ENCODE measurements around the gene LASP1NB.

LASP1NB gene

DNA sequence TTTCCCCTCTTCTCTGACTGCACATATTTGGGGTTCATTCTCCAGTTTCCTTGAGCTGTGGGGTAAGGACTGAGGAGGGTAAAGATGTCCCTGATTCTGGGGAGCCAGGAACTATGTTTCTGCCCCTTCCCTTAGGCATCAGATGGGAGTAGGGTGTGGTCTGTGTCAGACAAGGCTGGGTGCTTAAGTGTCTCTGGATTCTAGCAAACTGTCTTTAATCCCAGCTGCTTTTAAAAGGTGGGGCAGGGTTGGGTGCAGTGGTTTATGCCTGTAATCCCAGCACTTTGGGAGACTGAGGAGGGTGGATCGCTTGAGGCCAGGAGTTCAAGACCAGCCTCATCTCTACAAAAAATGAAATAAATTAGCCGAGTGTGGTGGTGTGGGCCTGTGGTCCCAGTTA lies 42.5 kb upstream of the LASP1NB start:
- Histone ChIP-seq H3K4me3 (no peak overlapping the region), H3K27me3 (no peaks in the 10 kb centered on the region), H3K4me1 (peaks cover 88 to 94% (median 90%) of the 10 kb centered on the region in 4 donors), H3K9me3 (no peaks in the 10 kb centered on the region), H3K36me3 (peaks cover 5 to 70% (median 23%) of the 10 kb centered on the region in 4 donors), H3K27ac (peak overlapping the region; percentile 3 to 79 (median 68))
- TF ChIP-seq CTCF (IDR thresholded peaks at IDR 0.05) (no peak), POLR2AphosphoS5 (IDR thresholded peaks at IDR 0.05) (no peak), EP300 (IDR thresholded peaks at IDR 0.05) (no peak), POLR2A (IDR thresholded peaks at IDR 0.05) (no peak)
- DNase-seq = no peak
- no peak for ATAC-seq (ENCODE audit: low FRiP score in 2 of 2)
- 87 to 93% methylated on average over 2 of the region's 2 CpGs for WGBS, 2 donors

DNA sequence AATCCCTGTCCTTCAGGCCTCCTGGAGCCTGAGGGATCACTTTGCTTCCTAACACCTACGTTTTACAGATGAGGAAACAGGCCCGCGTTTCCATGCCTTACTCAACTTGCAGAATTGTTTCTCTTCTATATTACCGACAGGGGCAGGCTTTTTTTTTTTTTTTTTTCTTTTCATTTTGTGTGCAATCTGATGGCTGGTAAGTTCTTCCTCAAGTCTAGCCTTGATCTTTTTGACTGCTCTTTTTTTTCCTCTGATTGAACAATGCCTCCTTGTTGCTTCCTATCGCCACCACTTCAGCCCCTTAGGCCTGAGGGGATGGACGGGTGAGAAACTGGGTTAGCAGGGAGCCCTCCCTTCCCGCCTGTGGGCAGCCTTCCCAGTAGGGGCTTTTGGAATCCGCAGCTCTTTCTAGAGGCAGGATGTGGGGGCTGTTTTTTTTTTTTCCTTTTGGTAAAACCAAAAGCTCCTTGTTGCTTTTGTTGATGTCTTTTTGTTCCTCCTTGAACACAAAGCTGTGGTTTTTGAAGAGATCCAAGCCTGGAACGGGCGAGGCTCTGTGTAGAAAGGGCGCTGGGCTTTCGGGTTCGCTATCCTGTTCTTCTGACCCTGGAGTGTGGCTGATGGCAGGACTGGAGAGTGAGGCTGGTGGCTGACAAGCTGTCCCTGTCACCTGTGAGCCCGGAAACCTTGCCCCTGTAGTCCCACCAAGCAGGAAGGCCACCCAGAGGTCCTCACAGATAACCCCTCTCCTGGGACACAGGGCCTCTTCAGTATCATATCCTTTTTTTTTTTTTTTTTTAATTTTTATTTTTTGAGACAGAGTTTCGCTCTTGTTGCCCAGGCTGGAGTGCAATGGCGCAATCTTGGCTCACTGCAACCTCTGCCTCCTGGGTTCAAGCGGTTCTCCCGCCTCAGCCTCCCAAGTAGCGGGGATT lies 41.6 kb upstream of the LASP1NB start:
- no peak overlapping the region for H3K4me3 ChIP-seq
- DNase-seq = no peak
- no peak for TF ChIP-seq POLR2AphosphoS5 (IDR thresholded peaks at IDR 0.05)
- peak in 1 of 6 experiments; percentile 11 for TF ChIP-seq CTCF (IDR thresholded peaks at IDR 0.05)
- ATAC-seq (ENCODE audit: low FRiP score in 2 of 2) = no peak
- no peaks in the 10 kb centered on the region for H3K27me3 ChIP-seq
- peak overlapping the region; percentile 59 to 79 (median 72) for H3K27ac ChIP-seq
- peaks cover 83 to 92% (median 84%) of the 10 kb centered on the region in 4 donors for H3K4me1 ChIP-seq
- peaks cover 5 to 67% (median 22%) of the 10 kb centered on the region in 4 donors for H3K36me3 ChIP-seq
- 41 to 44% methylated on average over 19 of the region's 19 CpGs for WGBS, 2 donors
- H3K9me3 ChIP-seq = no peaks in the 10 kb centered on the region

DNA sequence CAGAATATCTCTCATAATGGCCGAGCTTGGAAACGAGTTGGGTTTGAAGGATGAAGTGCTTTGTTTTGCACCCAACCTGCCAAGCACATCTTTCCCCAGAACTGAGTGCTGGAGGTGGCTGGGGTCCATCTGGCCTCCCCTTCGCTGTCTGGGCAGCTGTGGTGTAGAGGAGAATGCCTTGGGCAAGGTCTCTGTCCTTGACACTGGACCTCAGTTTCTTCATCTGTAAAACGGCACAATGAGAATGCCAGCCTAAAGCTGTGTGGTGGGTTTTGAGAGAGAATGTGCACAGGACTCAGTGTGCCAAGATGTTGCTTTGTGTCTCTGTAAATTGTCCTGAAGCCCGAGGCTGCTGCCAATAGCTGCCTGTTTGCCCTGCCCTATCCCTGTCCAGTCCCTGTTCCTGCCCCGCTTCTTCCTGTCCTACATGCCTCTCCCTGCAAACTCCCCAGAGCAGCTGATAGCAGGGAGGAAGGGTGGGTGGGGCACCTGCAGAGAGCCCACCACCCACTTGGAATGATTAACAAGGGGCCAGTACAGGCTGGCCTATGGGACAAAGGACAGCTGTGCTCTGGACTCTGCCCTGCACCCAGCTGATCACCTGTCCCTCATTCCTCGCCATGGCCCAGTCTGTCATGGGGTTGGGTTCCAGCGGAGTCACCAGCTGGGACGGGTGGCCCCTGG lies 40.2 kb upstream of the LASP1NB start:
- peaks cover 76 to 78% (median 77%) of the 10 kb centered on the region in 4 donors for H3K4me1 ChIP-seq
- no peak overlapping the region for H3K4me3 ChIP-seq
- WGBS, 2 donors = 68 to 78% methylated on average over 7 to 9 of the region's 9 CpGs
- no peak for ATAC-seq (ENCODE audit: low FRiP score in 2 of 2)
- H3K27ac ChIP-seq = peak overlapping the region in 3 of 4 donors; percentile 26 to 79 (median 77)
- TF ChIP-seq POLR2AphosphoS5 (IDR thresholded peaks at IDR 0.05) (no peak), EP300 (IDR thresholded peaks at IDR 0.05) (no peak), CTCF (IDR thresholded peaks at IDR 0.05) (no peak), POLR2A (IDR thresholded peaks at IDR 0.05) (no peak)
- peaks cover 5 to 71% (median 26%) of the 10 kb centered on the region in 4 donors for H3K36me3 ChIP-seq
- no peak for DNase-seq
- no peaks in the 10 kb centered on the region for H3K9me3 ChIP-seq
- no peaks in the 10 kb centered on the region for H3K27me3 ChIP-seq

DNA sequence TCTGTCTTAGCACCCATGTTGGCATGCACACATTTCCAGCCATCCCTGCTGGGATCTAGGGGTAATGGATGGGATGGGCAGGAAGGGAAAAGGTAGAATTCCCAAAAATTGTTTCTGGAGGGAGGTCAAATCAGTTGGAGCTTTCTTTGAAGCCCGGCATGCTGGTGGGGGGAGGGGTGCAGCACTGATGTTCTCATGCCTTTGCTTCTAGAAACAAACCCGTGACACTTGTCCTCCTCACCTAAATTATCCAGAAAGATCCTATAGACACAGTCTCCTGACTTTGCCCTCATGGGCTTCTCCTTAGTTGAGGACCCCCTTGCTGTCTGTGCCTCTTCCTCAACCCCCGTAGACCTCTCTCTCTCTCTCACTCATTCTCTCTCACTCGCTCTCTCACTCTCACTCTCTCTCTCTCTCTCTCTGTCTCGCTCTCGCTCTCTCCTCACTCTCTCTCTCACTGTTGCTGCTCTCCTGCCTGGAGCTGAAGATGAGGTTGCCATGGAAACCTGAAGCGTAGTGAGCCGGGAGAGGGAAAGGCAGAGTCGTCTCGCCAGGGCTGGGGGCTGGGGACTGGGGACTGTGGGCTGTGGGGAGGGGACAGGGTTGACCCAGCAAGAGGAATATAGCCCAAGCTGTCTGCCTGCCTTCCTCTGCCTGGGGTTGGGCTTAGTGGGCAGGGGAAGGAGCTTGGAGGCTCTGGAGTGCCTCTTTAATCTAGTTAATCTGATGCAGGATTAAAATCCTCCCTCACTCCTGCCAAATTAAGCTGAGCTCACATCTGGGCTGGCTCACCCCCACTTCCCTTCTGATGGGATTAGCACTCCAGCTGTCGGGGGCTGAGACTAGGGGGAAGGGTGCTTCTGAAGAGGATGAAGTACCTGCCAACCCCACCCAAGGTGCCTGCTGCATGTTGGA lies 39.4 kb upstream of the LASP1NB start:
- TF ChIP-seq CTCF (IDR thresholded peaks at IDR 0.05) (no peak), POLR2A (IDR thresholded peaks at IDR 0.05) (no peak), EP300 (IDR thresholded peaks at IDR 0.05) (no peak)
- 52 to 53% methylated on average over 11 of the region's 11 CpGs for WGBS, 2 donors
- DNase-seq = no peak
- H3K4me1 ChIP-seq = peaks cover 69 to 78% (median 70%) of the 10 kb centered on the region in 4 donors
- peaks cover 2 to 72% (median 33%) of the 10 kb centered on the region in 4 donors for H3K36me3 ChIP-seq
- H3K4me3 ChIP-seq = no peak overlapping the region
- H3K27ac ChIP-seq = peak overlapping the region in 3 of 4 donors; percentile 30 to 79 (median 77)
- no peaks in the 10 kb centered on the region for H3K27me3 ChIP-seq
- no peaks in the 10 kb centered on the region for H3K9me3 ChIP-seq
- ATAC-seq (ENCODE audit: low FRiP score in 2 of 2) = no peak

Measured in upper lobe of left lung (tissue), 6 donors.